T-cell (primary cell): ENCODE results near the gene VWC2L. TPM values are rescaled to one million over a fixed set of nuclear protein-coding genes. Genes with fewer than 3 reads are reported as not detected.

Experiments
- ATAC-seq, 4 experiments: fragments of 200-7000 bp in 3 of 4; fragments of 150-1000 bp in 1 of 4; cut with Tn5 transposase; replicated peaks in 1 of 4; 1 replicate in 3 of 4; 2 replicates in 1 of 4; pipeline ENCODE4 v1.10.0; 2021; ENCODE audit warnings: moderate library complexity in 3 of 4, mild to moderate bottlenecking in 2 of 4, moderate number of reproducible peaks in 1 of 4
- CTCF ChIA-PET, 2 donors: fragments of 300-600 bp; sonication (Branson Sonifier 250); formaldehyde crosslinking; loops; one replicate each; lab custom pipeline; 2022; ENCODE audit warnings: antibody characterized with exemption in 2 of 2; lab: Charles Lee
- POLR2A ChIA-PET, 2 donors: fragments of 300-600 bp; sonication (Branson Sonifier 250); formaldehyde crosslinking; loops; one replicate each; lab custom pipeline; 2022; ENCODE audit warnings: antibody characterized with exemption in 2 of 2; lab: Charles Lee
- DNase-seq, 35 experiments: peaks; one replicate each; pipeline versions ENCODE4 v3.0.0 to v3.0.0-alpha.2; 2013 to 2023
- H3K27ac ChIP-seq: one replicate; pipeline ENCODE4 v1.5.1; 2013; ENCODE audit warnings: low read length
- H3K27me3 ChIP-seq, 2 experiments: replicated peaks in 1 of 2; 1 replicate in 1 of 2; 2 replicates in 1 of 2; pipeline versions ENCODE4 v1.6.1 to v1.7.0; 2013; ENCODE audit warnings: low read length in 1 of 2, mixed read lengths in 1 of 2; ENCODE audit not compliant: control insufficient read depth in 2 of 2, insufficient read depth in 2 of 2; ENCODE audit errors: extremely low read depth in 1 of 2
- H3K36me3 ChIP-seq, 2 donors: 1 replicate in 1 of 2; 2 replicates in 1 of 2; pipeline versions ENCODE4 v1.6.1 to v1.7.0; 2013; ENCODE audit warnings: low read length in 1 of 2; ENCODE audit not compliant: control insufficient read depth in 2 of 2, insufficient read depth in 1 of 2; ENCODE audit errors: extremely low read depth in 1 of 2
- H3K4me1 ChIP-seq, 2 experiments: 1 replicate in 1 of 2; 2 replicates in 1 of 2; pipeline versions ENCODE4 v1.6.1 to v1.7.0; 2013; ENCODE audit warnings: low read length in 2 of 2, mixed read lengths in 1 of 2; ENCODE audit not compliant: insufficient read depth in 2 of 2, control insufficient read depth in 1 of 2; ENCODE audit errors: extremely low read depth in 1 of 2
- H3K4me3 ChIP-seq, 2 donors: 1 replicate in 1 of 2; 2 replicates in 1 of 2; pipeline versions ENCODE4 v1.5.1 to v1.7.0; 2013; ENCODE audit warnings: mild to moderate bottlenecking in 2 of 2, low read length in 1 of 2, moderate library complexity in 1 of 2; ENCODE audit not compliant: control insufficient read depth in 1 of 2; ENCODE audit errors: extremely low read depth in 1 of 2
- H3K9me3 ChIP-seq: 2 replicates; pipeline ENCODE4 v1.7.0; 2013
- H3K27ac Mint-ChIP-seq, 2 donors: one replicate each; pipeline ENCODE4 v1.8.0; 2020 to 2021; ENCODE audit warnings: mild to moderate bottlenecking in 2 of 2, mixed read lengths in 2 of 2
- H3K27me3 Mint-ChIP-seq, 2 donors: one replicate each; pipeline ENCODE4 v1.8.0; 2021 to 2022; ENCODE audit warnings: mixed read lengths in 2 of 2
- H3K36me3 Mint-ChIP-seq: one replicate; pipeline ENCODE4 v1.8.0; 2021; ENCODE audit warnings: mixed read lengths
- H3K4me1 Mint-ChIP-seq, 3 donors: one replicate each; pipeline ENCODE4 v1.8.0; 2020 to 2022; ENCODE audit warnings: mixed read lengths in 3 of 3, mild to moderate bottlenecking in 1 of 3
- H3K4me3 Mint-ChIP-seq, 3 donors: one replicate each; pipeline ENCODE4 v1.8.0; 2020 to 2022; ENCODE audit warnings: mild to moderate bottlenecking in 3 of 3, mixed read lengths in 3 of 3, moderate library complexity in 3 of 3
- H3K9me3 Mint-ChIP-seq, 3 donors: one replicate each; pipeline ENCODE4 v1.8.0; 2020 to 2022; ENCODE audit warnings: mixed read lengths in 3 of 3
- WGBS: methylation state at CpG from one replicate; pipeline ENCODE4 v1.1.5; 2013; ENCODE audit warnings: missing lambda C conversion rate; ENCODE audit not compliant: insufficient coverage; 5-methylcytosine and 5-hydroxymethylcytosine counted together
- total RNA-seq, 35 experiments: library from RNA in 6 of 35; stranded (reverse) in 6 of 35; fragments of 120-200 nt in 1 of 35; gene quantifications; one replicate each; pipeline versions ENCODE4 v1.2.1 to v1.2.4 and lab custom pipeline; 2013 to 2026

VWC2L gene
- total RNA-seq, 5 donors from 2014 or later (not counting 1 experiment from before 2014, with no cell fraction given), result not detected

DNA sequence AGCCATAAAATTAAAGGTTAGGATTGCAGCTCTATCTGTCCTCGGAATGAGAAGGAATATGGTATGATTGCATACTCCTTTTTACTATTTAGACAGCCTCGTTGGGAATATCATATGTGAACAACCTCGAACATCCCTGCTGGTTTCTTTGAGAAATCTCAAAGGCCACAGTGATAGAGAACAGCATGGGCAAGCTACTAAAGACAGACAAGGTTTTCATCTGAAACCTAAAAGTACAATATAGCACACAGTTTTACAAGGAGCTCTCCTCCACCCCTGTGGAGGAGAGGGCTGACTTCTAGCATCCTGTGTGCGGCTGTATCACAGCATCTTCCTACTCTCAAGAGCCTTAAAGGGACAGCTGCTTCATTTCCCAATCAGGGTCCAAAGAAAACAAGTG lies 104.3 kb downstream of the VWC2L start:
- no peak overlapping the region for H3K27ac Mint-ChIP-seq
- no peaks in the 10 kb centered on the region for H3K9me3 ChIP-seq
- POLR2A ChIA-PET, result no interaction called here
- no peaks in the 10 kb centered on the region for H3K36me3 Mint-ChIP-seq
- H3K4me3 Mint-ChIP-seq, result no peak overlapping the region
- H3K9me3 Mint-ChIP-seq, result no peaks in the 10 kb centered on the region
- no peaks in the 10 kb centered on the region for H3K4me1 Mint-ChIP-seq
- no peaks in the 10 kb centered on the region for H3K36me3 ChIP-seq
- H3K4me3 ChIP-seq, result no peak overlapping the region
- ATAC-seq, result no peak
- CTCF ChIA-PET, result no interaction called here
- no peak overlapping the region for H3K27ac ChIP-seq
- DNase-seq, result no peak
- no CpG with 5 or more reads among the region's 4 CpGs for WGBS
- H3K4me1 ChIP-seq, result no peaks in the 10 kb centered on the region
- H3K27me3 Mint-ChIP-seq, result peaks cover 0 to 7% of the 10 kb centered on the region in 2 donors
- H3K27me3 ChIP-seq, result no peaks in the 10 kb centered on the region

DNA sequence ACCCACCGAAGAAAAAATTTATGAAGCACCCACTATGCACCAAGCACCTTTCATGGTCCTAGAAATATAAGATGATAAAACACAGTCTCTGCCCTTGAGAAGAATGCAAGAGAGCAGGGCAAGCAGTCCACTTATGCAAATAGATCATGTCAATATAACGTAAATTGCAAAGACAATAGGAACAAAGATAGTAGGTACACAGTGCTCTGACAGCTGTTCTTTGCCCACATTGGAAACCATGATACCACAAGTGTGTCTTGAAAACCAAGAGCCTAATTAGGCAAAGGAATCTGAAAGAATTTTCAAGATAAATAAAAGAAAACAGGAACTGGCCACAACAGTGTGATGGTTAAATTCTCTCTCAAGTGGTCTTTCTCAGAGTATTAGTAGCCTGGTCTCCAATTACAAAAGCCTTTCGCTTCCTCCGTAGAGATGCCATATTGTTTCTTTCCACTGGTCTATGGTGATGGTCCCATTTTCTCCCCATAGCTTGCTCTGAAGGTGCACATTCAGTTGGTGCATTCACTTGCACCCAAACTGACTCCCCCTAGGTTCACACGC lies 108.5 kb downstream of the VWC2L start:
- Mint-ChIP-seq H3K27me3 (peaks cover 0 to 7% of the 10 kb centered on the region in 2 donors), H3K36me3 (no peaks in the 10 kb centered on the region), H3K4me1 (no peaks in the 10 kb centered on the region), H3K4me3 (no peak overlapping the region), H3K9me3 (no peaks in the 10 kb centered on the region), H3K27ac (no peak overlapping the region)
- ChIA-PET POLR2A (no interaction called here), CTCF (no interaction called here)
- no peaks in the 10 kb centered on the region for H3K36me3 ChIP-seq
- ATAC-seq, result no peak
- H3K4me1 ChIP-seq, result no peaks in the 10 kb centered on the region
- H3K4me3 ChIP-seq, result no peak overlapping the region
- H3K9me3 ChIP-seq, result no peaks in the 10 kb centered on the region
- 90% methylated on average over 2 of the region's 5 CpGs for WGBS
- no peak overlapping the region for H3K27ac ChIP-seq
- no peaks in the 10 kb centered on the region for H3K27me3 ChIP-seq
- DNase-seq, result no peak

DNA sequence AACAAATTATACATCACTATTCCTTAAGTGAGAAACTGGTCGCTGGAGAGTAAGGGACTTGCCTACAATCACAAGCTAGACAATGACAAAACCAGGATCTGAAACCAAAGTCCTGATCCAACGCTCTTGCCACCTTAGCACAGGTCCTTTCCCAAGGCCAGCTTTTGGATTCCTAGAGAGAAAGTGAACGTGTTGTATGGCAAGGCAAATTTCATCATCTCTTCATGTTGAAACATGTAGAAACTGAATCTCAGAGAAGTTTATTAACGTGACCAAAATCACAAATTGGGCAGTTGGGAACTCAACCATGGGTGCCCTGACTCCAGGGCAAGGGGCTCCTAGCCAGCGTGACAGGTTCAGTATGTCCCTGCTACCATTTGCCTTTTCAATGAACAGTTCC lies 118.2 kb downstream of the VWC2L start:
- Mint-ChIP-seq H3K4me3 (no peak overlapping the region), H3K27ac (no peak overlapping the region), H3K27me3 (no peaks in the 10 kb centered on the region), H3K9me3 (peaks cover 0 to 5% (median 0%) of the 10 kb centered on the region in 3 donors), H3K36me3 (no peaks in the 10 kb centered on the region), H3K4me1 (no peaks in the 10 kb centered on the region)
- Histone ChIP-seq H3K27me3 (no peaks in the 10 kb centered on the region), H3K36me3 (no peaks in the 10 kb centered on the region), H3K27ac (no peak overlapping the region), H3K4me1 (no peaks in the 10 kb centered on the region), H3K4me3 (no peak overlapping the region), H3K9me3 (no peaks in the 10 kb centered on the region)
- ATAC-seq (no peak), DNase-seq (no peak)
- ChIA-PET CTCF (no interaction called here), POLR2A (no interaction called here)
- 64% methylated on average over 3 of the region's 5 CpGs for WGBS

DNA sequence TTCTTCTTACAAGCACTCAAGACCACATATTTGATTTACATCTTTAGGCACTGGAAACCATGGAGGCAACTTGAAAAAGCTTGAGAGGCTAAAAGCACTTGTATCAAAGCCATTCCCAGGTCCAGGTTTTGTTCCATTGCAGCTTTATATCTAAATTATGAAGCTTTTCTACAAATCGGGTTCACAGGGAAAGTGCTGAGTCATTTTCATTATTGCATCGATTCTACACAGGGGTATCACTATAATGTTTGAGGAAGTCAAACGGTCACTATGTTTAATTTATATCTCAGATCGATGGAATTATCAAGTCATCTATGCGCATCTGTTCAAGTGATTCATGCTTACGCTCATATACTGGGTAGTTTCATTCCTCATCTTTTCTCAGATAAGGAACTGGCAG lies 118.7 kb downstream of the VWC2L start:
- no peaks in the 10 kb centered on the region for H3K27me3 Mint-ChIP-seq
- CTCF ChIA-PET, result no interaction called here
- H3K27ac Mint-ChIP-seq, result no peak overlapping the region
- H3K4me3 Mint-ChIP-seq, result no peak overlapping the region
- ATAC-seq (no peak), DNase-seq (no peak)
- WGBS, result no CpG with 5 or more reads among the region's 6 CpGs
- H3K36me3 ChIP-seq, result no peaks in the 10 kb centered on the region
- H3K27ac ChIP-seq, result no peak overlapping the region
- no peaks in the 10 kb centered on the region for H3K27me3 ChIP-seq
- H3K9me3 Mint-ChIP-seq, result peaks cover 0 to 5% (median 0%) of the 10 kb centered on the region in 3 donors
- no peak overlapping the region for H3K4me3 ChIP-seq
- POLR2A ChIA-PET, result no interaction called here
- H3K4me1 ChIP-seq, result no peaks in the 10 kb centered on the region
- H3K9me3 ChIP-seq, result no peaks in the 10 kb centered on the region
- H3K36me3 Mint-ChIP-seq, result no peaks in the 10 kb centered on the region
- H3K4me1 Mint-ChIP-seq, result no peaks in the 10 kb centered on the region

DNA sequence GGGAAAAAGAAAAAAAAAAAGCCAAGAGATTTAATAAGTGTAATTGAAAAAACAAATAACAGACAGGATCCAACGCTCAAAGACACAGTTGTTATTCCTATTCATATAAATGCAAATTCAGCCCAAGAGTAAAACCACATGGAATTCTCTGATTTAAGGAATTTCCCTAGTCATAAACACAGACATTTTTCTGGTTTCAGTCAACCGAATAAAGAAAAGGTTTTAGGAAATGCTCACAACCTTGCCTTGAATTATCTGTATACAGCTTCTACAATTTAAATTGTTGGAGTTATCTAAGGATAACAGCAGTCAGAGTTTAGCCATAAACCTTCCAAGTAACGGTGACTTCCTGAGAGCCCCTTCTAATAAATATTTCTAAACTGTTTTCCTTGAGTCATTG lies 122.7 kb downstream of the VWC2L start:
- CTCF ChIA-PET, result no interaction called here
- H3K9me3 Mint-ChIP-seq, result no peaks in the 10 kb centered on the region

DNA sequence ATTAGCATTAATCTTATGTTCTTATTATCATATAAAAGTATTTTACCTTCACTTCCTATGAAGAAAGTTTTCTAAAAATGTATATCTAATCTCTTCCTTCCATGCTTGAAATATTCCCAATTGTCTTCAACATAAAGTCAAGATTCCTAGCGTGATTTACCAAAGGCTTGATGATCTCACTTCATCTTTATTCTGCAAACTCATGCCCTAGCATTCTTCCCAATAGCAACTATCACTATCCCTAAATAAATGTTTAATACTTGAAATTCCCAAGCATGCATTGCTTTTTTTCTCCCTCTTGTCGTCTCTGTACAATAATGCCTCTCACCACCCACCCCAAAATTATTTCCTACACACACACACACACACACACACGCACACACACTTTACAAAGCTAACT lies 125.8 kb downstream of the VWC2L start:
- Histone ChIP-seq H3K4me3 (no peak overlapping the region), H3K27ac (no peak overlapping the region), H3K4me1 (no peaks in the 10 kb centered on the region), H3K36me3 (no peaks in the 10 kb centered on the region), H3K27me3 (no peaks in the 10 kb centered on the region), H3K9me3 (no peaks in the 10 kb centered on the region)
- 55% methylated on average over 3 of the region's 3 CpGs for WGBS
- no peaks in the 10 kb centered on the region for H3K36me3 Mint-ChIP-seq
- POLR2A ChIA-PET, result no interaction called here
- H3K4me1 Mint-ChIP-seq, result no peaks in the 10 kb centered on the region
- no peak overlapping the region for H3K27ac Mint-ChIP-seq
- no peaks in the 10 kb centered on the region for H3K27me3 Mint-ChIP-seq
- no peak for ATAC-seq
- H3K4me3 Mint-ChIP-seq, result no peak overlapping the region
- H3K9me3 Mint-ChIP-seq, result no peaks in the 10 kb centered on the region
- no peak for DNase-seq
- CTCF ChIA-PET, result no interaction called here

More for the DNA sequence above, 122.7 kb downstream of the VWC2L start:
- POLR2A ChIA-PET, result no interaction called here
- ATAC-seq (no peak), DNase-seq (no peak)
- Histone ChIP-seq H3K9me3 (no peaks in the 10 kb centered on the region), H3K27me3 (no peaks in the 10 kb centered on the region), H3K4me1 (no peaks in the 10 kb centered on the region), H3K4me3 (no peak overlapping the region), H3K36me3 (no peaks in the 10 kb centered on the region), H3K27ac (no peak overlapping the region)
- Mint-ChIP-seq H3K27me3 (no peaks in the 10 kb centered on the region), H3K27ac (no peak overlapping the region), H3K4me1 (no peaks in the 10 kb centered on the region), H3K4me3 (no peak overlapping the region), H3K36me3 (no peaks in the 10 kb centered on the region)
- WGBS, result no CpG with 5 or more reads among the region's 3 CpGs

DNA sequence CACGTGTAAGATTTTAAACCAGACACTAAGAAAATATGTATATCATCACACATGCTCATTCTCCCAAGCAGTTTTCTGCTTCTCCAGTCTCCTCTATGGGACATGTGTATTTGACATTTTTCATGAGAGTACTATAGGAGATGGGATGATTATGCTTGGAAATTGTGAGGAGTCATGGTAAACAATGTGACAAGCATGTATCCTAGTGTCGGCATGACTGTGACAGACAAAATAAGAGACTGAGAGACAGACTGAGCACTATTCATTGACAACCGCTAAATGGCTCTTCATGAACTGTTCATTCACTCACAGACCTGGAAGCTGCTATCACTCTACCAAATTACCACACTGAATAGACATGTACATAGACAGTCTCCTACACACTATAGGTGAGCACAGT lies 127.1 kb downstream of the VWC2L start:
- POLR2A ChIA-PET, result no interaction called here
- no peak overlapping the region for H3K27ac ChIP-seq
- no CpG with 5 or more reads among the region's 3 CpGs for WGBS
- no peaks in the 10 kb centered on the region for H3K9me3 ChIP-seq
- CTCF ChIA-PET, result no interaction called here
- no peaks in the 10 kb centered on the region for H3K36me3 Mint-ChIP-seq
- no peak overlapping the region for H3K27ac Mint-ChIP-seq
- H3K4me3 ChIP-seq, result no peak overlapping the region
- H3K36me3 ChIP-seq, result no peaks in the 10 kb centered on the region
- DNase-seq (no peak), ATAC-seq (no peak)
- no peaks in the 10 kb centered on the region for H3K27me3 Mint-ChIP-seq
- H3K27me3 ChIP-seq, result no peaks in the 10 kb centered on the region
- H3K4me1 Mint-ChIP-seq, result no peaks in the 10 kb centered on the region
- H3K4me3 Mint-ChIP-seq, result no peak overlapping the region
- no peaks in the 10 kb centered on the region for H3K4me1 ChIP-seq
- no peaks in the 10 kb centered on the region for H3K9me3 Mint-ChIP-seq
